Psoas muscle (tissue), 8 donors: ENCODE measurements around the gene CCDC120. TPM values are rescaled to one million over a fixed set of nuclear protein-coding genes. Genes with fewer than 3 reads are reported as not detected.

ENCODE experiments used
- ATAC-seq, 4 donors: fragments of 200-7000 bp; cut with Tn5 transposase; one replicate each; pipeline ENCODE4 v1.9.1; 2020; ENCODE audit warnings: moderate library complexity in 3 of 4, mild to moderate bottlenecking in 2 of 4
- DNase-seq, 2 donors: peaks; one replicate each; pipeline ENCODE4 v3.0.0-alpha.2; 2020
- H3K27ac ChIP-seq: fragments of 200-600 bp; one replicate; pipeline ENCODE4 v1.8.0; 2022
- H3K27me3 ChIP-seq, 3 donors: fragments of 200-600 bp in 1 of 3; one replicate each; pipeline versions ENCODE4 v1.6.1 to v1.8.0; 2013 to 2022; ENCODE audit warnings: low read length in 2 of 3, mild to moderate bottlenecking in 2 of 3, moderate library complexity in 1 of 3; ENCODE audit not compliant: insufficient read depth in 3 of 3
- H3K36me3 ChIP-seq, 2 donors: fragments of 200-600 bp in 1 of 2; one replicate each; pipeline versions ENCODE4 v1.6.1 to v1.8.0; 2013 to 2022; ENCODE audit warnings: low read depth in 1 of 2, mild to moderate bottlenecking in 1 of 2, moderate library complexity in 1 of 2; ENCODE audit not compliant: insufficient read depth in 1 of 2
- H3K4me1 ChIP-seq: fragments of 200-600 bp; one replicate; pipeline ENCODE4 v1.8.0; 2022
- H3K4me3 ChIP-seq: fragments of 200-600 bp; one replicate; pipeline ENCODE4 v1.8.0; 2022; ENCODE audit warnings: mild to moderate bottlenecking
- H3K9me3 ChIP-seq: fragments of 200-600 bp; one replicate; pipeline ENCODE4 v1.8.0; 2022
- CTCF ChIP-seq: fragments of 200-600 bp; IDR thresholded peaks from one replicate; pipeline ENCODE4 v1.8.0; 2022; ENCODE audit warnings: antibody characterized with exemption
- WGBS, 3 donors: extraction: QIAGEN DNeasy Blood & Tissue Kit; methylation state at CpG; one replicate each; pipeline versions ENCODE4 v1.1.6 to v1.1.7; 2013; 5-methylcytosine and 5-hydroxymethylcytosine counted together
- intact Hi-C, 2 donors: fragments of 100-400 bp; cut with DNase I; formaldehyde crosslinking; loops; one replicate each; pipeline versions ENCODE4 v1.11.0 to v1.14.2; 2022
- polyA plus RNA-seq, 3 donors: library from polyadenylated mRNA; stranded (reverse); fragments of 200-250 nt; gene quantifications; one replicate each; pipeline ENCODE4 v1.2.3, GENCODE V29; 2013
- total RNA-seq, 4 donors: library from RNA; stranded (reverse); fragmentation: NEBNext Ultra II Directional in 2 of 4; extraction: Animal tissue kit (Norgen Biotek cat#: 25700) in 2 of 4; gene quantifications; one replicate each; pipeline versions ENCODE4 v1.2.1 to v1.2.4, GENCODE V29; 2021 to 2023
- donor health status: healthy with polysubstance abuse.
- donor health status: DM: no; HTN: no; CAD: no; lungs with moderate emphysema.
- donor health status: Bipolar disorder and iron deficiency.
- donor health status: healthy.
- donor health status: DM: yes; HTN: yes; CAD: no.
- donor health status: DM: no; HTN: no; CAD: no.
- donor health status: DM: no; HTN: no; CAD: no.
- donor health status: DM: yes; HTN: yes; CAD: no.

Gene CCDC120
- total and polyA plus RNA-seq, 7 donors, result 0.40 to 1.2 (median 0.76) TPM

GRCh38 chrX:49096419-49096818, 37.6 kb downstream of the CCDC120 start:
- intact Hi-C loops, result no loop called here
- TF ChIP-seq CTCF, result no peak
- H3K9me3 ChIP-seq, result no peaks in the 10 kb centered on the region
- H3K36me3 ChIP-seq, result no peaks in the 10 kb centered on the region
- no peaks in the 10 kb centered on the region for H3K4me1 ChIP-seq
- no peak overlapping the region for H3K27ac ChIP-seq
- WGBS, 3 donors, result 92 to 97% (median 96%) methylated on average over 4 of the region's 4 CpGs
- H3K4me3 ChIP-seq, result no peak overlapping the region
- ATAC-seq, result no peak
- no peaks in the 10 kb centered on the region for H3K27me3 ChIP-seq
- DNase-seq, result no peak

DNA sequence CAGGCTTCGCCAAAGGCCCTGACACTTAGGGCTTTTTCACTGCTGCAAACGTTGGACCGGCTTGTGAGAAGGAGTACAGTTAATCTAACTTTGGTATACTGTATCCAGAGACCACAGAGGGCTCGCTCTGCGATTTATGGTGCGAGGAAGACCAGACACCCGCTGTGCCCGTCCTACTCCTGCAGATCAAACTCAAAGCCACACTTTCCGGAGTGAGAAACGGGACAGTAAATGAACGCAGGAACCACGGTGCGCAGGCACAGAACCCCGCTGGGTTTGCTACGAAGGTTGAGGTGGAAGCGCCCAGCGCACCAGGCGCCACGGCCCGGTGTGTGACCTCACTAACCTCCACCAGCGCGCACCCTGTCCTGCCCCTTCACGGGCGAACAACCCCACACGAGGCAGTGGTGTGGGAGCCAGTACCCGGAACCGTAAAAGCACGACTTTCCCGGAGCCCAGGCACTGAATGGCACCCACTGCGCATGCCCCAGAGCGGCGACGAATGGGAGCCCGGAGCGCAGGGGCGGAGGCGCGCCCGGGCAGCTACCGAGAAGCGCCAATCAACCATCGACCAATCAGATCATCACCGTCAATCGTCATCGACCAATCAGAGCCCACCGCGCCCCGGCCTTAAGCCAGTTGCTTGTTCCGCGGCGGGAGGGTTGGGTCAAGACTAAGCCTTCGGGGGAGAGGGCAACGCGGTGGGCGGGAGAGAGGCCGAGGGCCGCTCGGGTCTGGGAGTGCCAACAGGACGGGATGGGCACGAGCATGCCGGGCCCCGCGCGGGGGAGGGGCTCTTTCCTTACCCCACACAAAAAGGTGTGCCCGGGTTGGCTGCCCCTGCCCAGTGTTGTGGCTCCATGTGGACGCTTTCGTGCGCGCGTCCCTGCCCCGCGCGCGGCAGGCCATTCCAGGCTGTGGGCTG, 42.2 kb downstream of the CCDC120 start:
- 0 to 41% (median 1%) methylated on average over 42 to 74 of the region's 74 CpGs for WGBS, 3 donors
- intact Hi-C loops, result no loop called here
- peak; percentile 96 to 99 (median 98) for ATAC-seq
- no peaks in the 10 kb centered on the region for H3K9me3 ChIP-seq
- H3K27ac ChIP-seq, result peak overlapping the region; percentile 51
- DNase-seq, result peak; percentile 91 to 94
- no peaks in the 10 kb centered on the region for H3K4me1 ChIP-seq
- no peaks in the 10 kb centered on the region for H3K27me3 ChIP-seq
- H3K36me3 ChIP-seq, result no peaks in the 10 kb centered on the region
- no peak for TF ChIP-seq CTCF
- H3K4me3 ChIP-seq, result peak overlapping the region; percentile 70

DNA sequence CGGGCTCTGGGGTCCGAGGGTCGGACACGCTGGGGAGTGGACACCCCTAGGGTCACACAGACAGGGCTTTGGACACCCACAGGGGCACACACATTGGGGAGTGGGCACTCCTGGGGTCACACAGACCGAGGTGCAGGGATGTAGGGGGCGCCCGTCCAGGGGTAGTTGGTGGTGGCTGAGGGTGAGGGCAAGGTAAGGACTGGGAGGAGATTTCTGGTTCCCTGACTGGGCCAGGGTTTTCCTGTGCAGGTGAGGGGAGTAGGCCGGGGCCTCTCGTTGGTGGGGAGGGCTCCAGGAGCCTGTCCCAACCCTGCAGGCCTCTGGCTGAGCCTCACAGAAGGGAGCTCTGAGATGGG, 42.8 kb downstream of the CCDC120 start:
- Histone ChIP-seq H3K9me3 (no peaks in the 10 kb centered on the region), H3K4me1 (no peaks in the 10 kb centered on the region), H3K27ac (peak overlapping the region; percentile 51), H3K36me3 (peaks cover 0 to 5% of the 10 kb centered on the region in 2 donors), H3K4me3 (peak overlapping the region; percentile 70), H3K27me3 (no peaks in the 10 kb centered on the region)
- DNase-seq (no peak), ATAC-seq (peak in 3 of 4 donors; percentile 12 to 18 (median 14))
- intact Hi-C loops, result no loop called here
- no peak for TF ChIP-seq CTCF
- WGBS, 3 donors, result 0 to 27% (median 12%) methylated on average over 1 to 9 of the region's 9 CpGs

GRCh38 chrX:49102190-49102589, 43.4 kb downstream of the CCDC120 start:
- WGBS, 3 donors, result 64 to 76% (median 69%) methylated on average over 9 of the region's 9 CpGs
- H3K4me1 ChIP-seq, result no peaks in the 10 kb centered on the region
- H3K36me3 ChIP-seq, result peaks cover 0 to 5% of the 10 kb centered on the region in 2 donors
- TF ChIP-seq CTCF, result no peak
- no peaks in the 10 kb centered on the region for H3K27me3 ChIP-seq
- intact Hi-C loops, result no loop called here
- H3K27ac ChIP-seq, result no peak overlapping the region
- no peak overlapping the region for H3K4me3 ChIP-seq
- H3K9me3 ChIP-seq, result no peaks in the 10 kb centered on the region
- no peak for DNase-seq
- ATAC-seq, result no peak
